ENCODE data around the gene KRT76.

The KRT76 gene

DNA sequence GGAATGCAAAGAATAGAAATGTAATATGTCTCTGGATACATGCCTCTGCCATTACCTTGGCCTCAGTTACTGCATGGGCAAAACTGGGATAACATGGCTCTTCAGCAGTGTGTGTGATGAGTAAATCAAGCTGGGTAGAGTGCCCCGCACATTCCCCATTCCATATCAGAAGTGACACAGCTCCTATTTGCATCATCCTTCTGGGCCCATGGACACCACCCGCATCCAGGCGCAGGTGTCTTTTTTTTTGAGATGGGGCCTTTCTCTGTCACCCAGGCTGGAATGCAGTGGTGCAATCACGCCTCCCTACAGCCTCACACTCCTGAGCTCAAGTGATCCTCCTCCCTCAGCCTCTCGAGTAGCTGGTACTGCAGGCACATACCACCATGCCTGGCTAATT, 31.6 kb downstream of the KRT76 start:
- no CpG with 5 or more reads among the region's 5 CpGs for WGBS (ENCODE audit: insufficient coverage, insufficient read length)
- H3K9me3 ChIP-seq (ENCODE audit: control insufficient read depth, insufficient read depth, low read length): no peaks in the 10 kb centered on the region
- H3K27me3 ChIP-seq (ENCODE audit: control insufficient read depth, insufficient read depth, low read length): no peaks in the 10 kb centered on the region
- H3K27ac ChIP-seq (ENCODE audit: low read length): no peak overlapping the region
- H3K4me3 ChIP-seq (ENCODE audit: low read length): no peak overlapping the region
- no peaks in the 10 kb centered on the region; the same call in 1 of the 2 replicates for H3K4me1 ChIP-seq (ENCODE audit: control insufficient read depth, insufficient read depth, low read length)
- DNase-seq (ENCODE audit: low read depth, low spot score): no peak
- H3K36me3 ChIP-seq (ENCODE audit: control insufficient read depth, insufficient read depth, low read length): no peaks in the 10 kb centered on the region

DNA sequence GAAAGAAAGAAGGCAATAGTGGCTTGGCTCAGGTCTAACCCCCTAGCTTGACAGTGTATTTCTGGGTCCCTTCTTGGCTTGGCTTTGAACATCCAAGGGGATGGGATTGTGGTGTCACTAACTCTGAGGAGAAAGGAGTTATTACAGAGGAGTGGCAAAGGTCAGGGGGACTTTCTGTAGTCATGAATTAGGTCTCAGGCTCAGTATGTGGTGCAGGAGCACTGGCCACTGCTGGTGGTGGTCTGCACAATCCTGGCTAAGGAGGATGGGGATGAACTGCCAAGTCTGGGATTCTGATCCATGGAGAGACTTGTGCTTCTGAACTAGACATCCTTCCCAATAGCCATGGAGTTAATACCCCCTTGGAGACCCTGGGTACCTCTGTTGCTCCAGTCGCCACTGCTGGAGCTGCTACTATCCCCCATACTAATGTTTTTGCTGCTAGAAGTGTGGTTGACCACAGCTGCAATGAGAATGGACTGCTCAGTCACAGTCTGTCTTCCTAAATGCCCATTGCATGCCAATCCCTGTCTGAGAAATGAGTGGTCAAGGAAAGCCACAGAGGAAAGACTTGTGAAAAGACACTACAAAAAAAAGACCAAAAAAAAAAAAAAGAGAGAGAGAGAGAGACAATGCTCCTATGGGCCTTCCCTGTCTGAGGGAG, 32.5 kb downstream of the KRT76 start:
- Histone ChIP-seq H3K27ac (ENCODE audit: low read length) (no peak overlapping the region), H3K9me3 (ENCODE audit: control insufficient read depth, insufficient read depth, low read length) (no peaks in the 10 kb centered on the region), H3K4me1 (ENCODE audit: control insufficient read depth, insufficient read depth, low read length) (no peaks in the 10 kb centered on the region; the same call in 1 of the 2 replicates), H3K27me3 (ENCODE audit: control insufficient read depth, insufficient read depth, low read length) (no peaks in the 10 kb centered on the region), H3K36me3 (ENCODE audit: control insufficient read depth, insufficient read depth, low read length) (no peaks in the 10 kb centered on the region), H3K4me3 (ENCODE audit: low read length) (no peak overlapping the region)
- no CpG with 5 or more reads among the region's 1 CpG for WGBS (ENCODE audit: insufficient coverage, insufficient read length)
- DNase-seq (ENCODE audit: low read depth, low spot score): no peak

DNA sequence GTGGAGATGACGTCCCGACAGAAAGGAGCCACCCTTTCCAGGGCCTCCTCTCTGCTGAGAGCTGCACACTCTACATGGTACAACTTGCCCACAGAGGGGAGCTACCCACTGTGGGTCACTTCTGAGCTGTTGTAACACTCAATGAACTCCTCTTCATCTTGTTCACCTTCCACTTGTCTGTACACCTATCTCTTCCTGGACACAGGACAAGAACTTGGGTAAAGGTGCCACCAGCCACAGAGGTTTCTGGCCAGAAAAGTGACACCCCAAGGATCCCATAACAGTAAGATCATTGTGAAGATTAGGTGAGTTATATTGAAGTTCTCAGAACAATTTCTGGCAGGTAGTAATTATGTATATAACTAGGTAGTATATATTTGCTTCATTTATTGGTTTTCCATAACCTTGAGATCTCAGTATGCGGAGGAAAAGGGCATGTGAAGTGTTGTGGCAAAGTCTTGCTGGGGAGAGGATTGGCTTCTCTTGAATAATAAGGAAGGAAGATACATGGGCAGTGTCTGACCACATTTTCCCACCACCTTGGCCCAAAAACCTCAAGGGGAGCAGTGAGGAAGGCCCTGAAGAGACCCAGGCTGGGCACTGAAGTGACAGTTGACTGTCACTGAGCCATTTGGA, 34.2 kb downstream of the KRT76 start:
- no peak overlapping the region for H3K4me3 ChIP-seq (ENCODE audit: low read length)
- no peaks in the 10 kb centered on the region for H3K27me3 ChIP-seq (ENCODE audit: control insufficient read depth, insufficient read depth, low read length)
- H3K9me3 ChIP-seq (ENCODE audit: control insufficient read depth, insufficient read depth, low read length): no peaks in the 10 kb centered on the region
- no peaks in the 10 kb centered on the region for H3K36me3 ChIP-seq (ENCODE audit: control insufficient read depth, insufficient read depth, low read length)
- H3K4me1 ChIP-seq (ENCODE audit: control insufficient read depth, insufficient read depth, low read length): no peaks in the 10 kb centered on the region; the same call in 1 of the 2 replicates
- no peak for DNase-seq (ENCODE audit: low read depth, low spot score)
- whole genome bisulfite sequencing (ENCODE audit: insufficient coverage, insufficient read length): no CpG with 5 or more reads among the region's 3 CpGs
- no peak overlapping the region for H3K27ac ChIP-seq (ENCODE audit: low read length)

DNA sequence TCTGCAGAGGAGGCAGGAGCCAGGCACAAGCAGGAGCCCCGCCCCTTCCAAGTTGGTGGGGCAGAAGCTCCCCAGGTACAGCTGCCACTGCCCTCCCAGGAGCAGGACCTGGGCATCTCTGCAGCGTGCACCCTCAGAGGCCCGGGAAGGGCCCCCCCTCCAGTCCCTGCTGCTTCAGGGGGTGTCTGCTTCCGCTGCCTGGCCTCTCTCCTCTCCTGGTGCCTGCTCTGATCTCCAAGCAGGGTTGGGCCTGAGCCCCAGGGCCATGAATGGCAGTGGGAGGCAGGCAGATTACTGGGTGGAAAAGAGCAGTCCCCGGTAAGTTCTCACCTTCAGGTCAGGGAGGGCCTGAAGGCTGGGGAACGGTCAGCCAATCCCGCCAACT, 35.0 kb downstream of the KRT76 start:
- WGBS (ENCODE audit: insufficient coverage, insufficient read length): no CpG with 5 or more reads among the region's 7 CpGs
- DNase-seq (ENCODE audit: low read depth, low spot score): no peak
- no peak overlapping the region for H3K27ac ChIP-seq (ENCODE audit: low read length)
- H3K4me1 ChIP-seq (ENCODE audit: control insufficient read depth, insufficient read depth, low read length): no peaks in the 10 kb centered on the region; the same call in 1 of the 2 replicates
- H3K36me3 ChIP-seq (ENCODE audit: control insufficient read depth, insufficient read depth, low read length): no peaks in the 10 kb centered on the region
- H3K4me3 ChIP-seq (ENCODE audit: low read length): no peak overlapping the region
- no peaks in the 10 kb centered on the region for H3K9me3 ChIP-seq (ENCODE audit: control insufficient read depth, insufficient read depth, low read length)
- no peaks in the 10 kb centered on the region for H3K27me3 ChIP-seq (ENCODE audit: control insufficient read depth, insufficient read depth, low read length)

DNA sequence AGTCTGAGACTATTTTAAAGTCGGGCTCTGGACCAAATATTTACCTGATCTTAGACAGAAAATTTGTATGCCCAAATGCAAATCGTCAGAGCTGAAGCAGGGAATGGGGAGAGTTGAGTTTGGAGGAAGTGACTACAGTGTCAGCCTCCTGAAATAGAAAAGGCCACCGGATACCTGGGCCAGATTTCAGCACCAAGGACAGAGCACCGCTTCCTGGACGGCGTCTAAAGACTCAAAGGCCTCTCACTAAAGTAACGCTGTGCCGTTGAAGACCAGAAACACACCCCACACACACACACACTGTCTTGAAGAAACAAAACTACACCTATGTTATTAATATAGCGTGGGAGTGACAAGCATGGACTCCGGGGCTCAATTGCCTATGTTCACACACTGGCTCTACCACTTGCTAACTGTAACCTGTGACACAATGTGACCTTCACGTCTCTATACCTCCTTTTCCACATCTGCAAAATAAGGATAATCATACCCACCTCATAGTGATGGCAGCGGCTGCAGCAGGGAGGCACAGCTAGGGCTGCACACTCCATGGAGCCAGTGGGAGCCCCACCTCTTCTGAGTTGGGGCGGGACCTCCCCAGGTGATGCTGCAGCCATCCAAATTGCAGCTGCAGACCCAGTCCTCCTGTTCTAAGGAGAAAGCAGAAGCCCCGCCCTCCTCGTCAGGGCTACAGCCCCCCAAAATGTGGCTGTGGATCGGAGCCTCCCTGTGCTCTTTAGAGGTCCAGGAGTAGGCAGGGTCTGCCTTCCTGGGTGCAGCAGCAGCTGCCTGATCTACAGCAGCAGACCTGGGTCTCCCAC, 35.6 kb downstream of the KRT76 start:
- H3K27me3 ChIP-seq (ENCODE audit: control insufficient read depth, insufficient read depth, low read length): no peaks in the 10 kb centered on the region
- no CpG with 5 or more reads among the region's 16 CpGs for WGBS (ENCODE audit: insufficient coverage, insufficient read length)
- no peak overlapping the region for H3K27ac ChIP-seq (ENCODE audit: low read length)
- no peak overlapping the region for H3K4me3 ChIP-seq (ENCODE audit: low read length)
- no peaks in the 10 kb centered on the region for H3K36me3 ChIP-seq (ENCODE audit: control insufficient read depth, insufficient read depth, low read length)
- DNase-seq (ENCODE audit: low read depth, low spot score): peak; percentile 83
- no peaks in the 10 kb centered on the region; the same call in 1 of the 2 replicates for H3K4me1 ChIP-seq (ENCODE audit: control insufficient read depth, insufficient read depth, low read length)
- H3K9me3 ChIP-seq (ENCODE audit: control insufficient read depth, insufficient read depth, low read length): no peaks in the 10 kb centered on the region

DNA sequence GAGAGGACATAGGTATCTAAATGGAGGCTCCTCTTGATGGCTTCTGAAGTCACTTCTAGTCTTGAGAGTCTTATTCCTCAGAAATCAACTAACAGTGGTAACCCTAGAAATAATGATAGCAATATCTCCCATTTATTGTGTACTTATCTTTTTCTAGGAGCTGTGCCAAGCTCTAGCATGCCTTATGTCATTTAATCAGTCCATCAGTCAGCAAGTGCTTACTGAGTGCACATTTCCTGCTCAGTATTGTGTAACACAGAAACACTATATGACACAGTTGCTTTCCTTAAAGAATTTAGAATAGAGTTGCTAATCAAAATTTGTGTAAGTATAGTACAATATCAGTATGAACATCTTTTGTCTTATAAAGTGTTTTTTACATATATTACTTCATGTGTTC, 36.6 kb downstream of the KRT76 start:
- H3K9me3 ChIP-seq (ENCODE audit: control insufficient read depth, insufficient read depth, low read length): no peaks in the 10 kb centered on the region
- no peak for DNase-seq (ENCODE audit: low read depth, low spot score)
- no peak overlapping the region for H3K4me3 ChIP-seq (ENCODE audit: low read length)
- H3K27ac ChIP-seq (ENCODE audit: low read length): no peak overlapping the region
- no peaks in the 10 kb centered on the region for H3K27me3 ChIP-seq (ENCODE audit: control insufficient read depth, insufficient read depth, low read length)
- no peaks in the 10 kb centered on the region for H3K36me3 ChIP-seq (ENCODE audit: control insufficient read depth, insufficient read depth, low read length)
- H3K4me1 ChIP-seq (ENCODE audit: control insufficient read depth, insufficient read depth, low read length): no peaks in the 10 kb centered on the region

DNA sequence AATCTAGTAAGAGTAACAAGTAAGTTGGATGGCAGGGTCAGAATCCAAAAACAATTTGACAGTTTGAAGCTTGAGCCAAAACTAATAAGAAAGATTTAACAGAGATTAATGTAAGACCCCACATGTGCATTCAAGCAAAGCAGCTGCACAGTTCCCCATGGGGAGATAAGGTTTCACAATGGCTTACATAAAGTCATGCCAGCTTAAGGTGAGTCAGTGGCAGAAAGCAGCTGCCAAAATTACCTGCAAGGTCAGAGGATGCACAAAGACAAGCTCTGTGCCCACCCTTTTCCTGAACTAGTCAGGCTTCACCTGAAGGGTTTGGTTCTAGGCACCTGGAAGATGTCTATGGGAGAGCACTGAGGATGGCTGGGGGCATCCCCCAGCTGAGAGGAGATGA, 37.2 kb downstream of the KRT76 start:
- H3K36me3 ChIP-seq (ENCODE audit: control insufficient read depth, insufficient read depth, low read length): no peaks in the 10 kb centered on the region
- no peak for DNase-seq (ENCODE audit: low read depth, low spot score)
- H3K4me1 ChIP-seq (ENCODE audit: control insufficient read depth, insufficient read depth, low read length): no peaks in the 10 kb centered on the region
- H3K4me3 ChIP-seq (ENCODE audit: low read length): no peak overlapping the region
- no peaks in the 10 kb centered on the region for H3K9me3 ChIP-seq (ENCODE audit: control insufficient read depth, insufficient read depth, low read length)
- H3K27ac ChIP-seq (ENCODE audit: low read length): no peak overlapping the region
- H3K27me3 ChIP-seq (ENCODE audit: control insufficient read depth, insufficient read depth, low read length): no peaks in the 10 kb centered on the region

DNA sequence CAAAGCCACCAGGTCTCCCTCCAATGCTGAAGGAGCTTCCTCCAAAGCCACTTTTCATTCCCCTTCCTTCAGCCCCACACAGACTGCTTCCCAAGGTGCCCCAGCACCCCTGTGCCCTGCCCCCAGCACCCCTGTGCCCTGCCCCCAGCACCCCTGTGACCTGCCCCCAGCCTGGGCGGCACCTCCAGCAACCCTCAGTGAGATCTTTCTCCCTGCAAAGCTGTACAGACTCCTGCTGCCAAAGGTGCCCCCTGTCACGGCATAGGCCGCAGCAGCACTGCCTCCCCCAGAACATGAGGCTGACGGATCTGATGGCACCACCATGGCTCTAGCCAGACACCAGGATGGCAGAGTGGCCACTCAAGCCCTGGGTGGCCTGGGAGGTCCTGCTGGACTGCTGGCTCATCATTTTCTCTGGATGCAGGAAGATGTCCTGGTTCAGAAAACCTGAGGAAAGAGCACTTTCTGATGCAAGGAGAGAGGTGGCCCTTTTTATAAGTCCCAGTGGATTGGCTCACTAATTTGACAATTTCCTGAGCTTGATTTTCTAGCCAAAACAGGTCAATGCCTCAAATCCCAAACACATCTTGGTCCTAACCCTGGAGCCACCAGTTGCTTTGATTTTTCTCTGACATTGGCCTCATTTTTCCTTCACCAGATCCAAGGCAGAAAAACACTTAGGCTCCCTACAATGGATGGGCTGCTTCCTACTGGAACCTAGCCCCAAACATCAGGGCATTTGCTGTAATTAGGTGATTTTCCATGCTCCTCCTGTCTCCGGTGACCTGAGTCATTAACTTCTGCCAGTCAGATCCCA, 41.1 kb downstream of the KRT76 start:
- no peak for DNase-seq (ENCODE audit: low read depth, low spot score)
- H3K27me3 ChIP-seq (ENCODE audit: control insufficient read depth, insufficient read depth, low read length): no peaks in the 10 kb centered on the region
- H3K9me3 ChIP-seq (ENCODE audit: control insufficient read depth, insufficient read depth, low read length): no peaks in the 10 kb centered on the region
- no CpG with 5 or more reads among the region's 5 CpGs for WGBS (ENCODE audit: insufficient coverage, insufficient read length)
- H3K4me3 ChIP-seq (ENCODE audit: low read length): no peak overlapping the region
- no peaks in the 10 kb centered on the region for H3K36me3 ChIP-seq (ENCODE audit: control insufficient read depth, insufficient read depth, low read length)
- H3K27ac ChIP-seq (ENCODE audit: low read length): no peak overlapping the region
- H3K4me1 ChIP-seq (ENCODE audit: control insufficient read depth, insufficient read depth, low read length): no peaks in the 10 kb centered on the region

DNA sequence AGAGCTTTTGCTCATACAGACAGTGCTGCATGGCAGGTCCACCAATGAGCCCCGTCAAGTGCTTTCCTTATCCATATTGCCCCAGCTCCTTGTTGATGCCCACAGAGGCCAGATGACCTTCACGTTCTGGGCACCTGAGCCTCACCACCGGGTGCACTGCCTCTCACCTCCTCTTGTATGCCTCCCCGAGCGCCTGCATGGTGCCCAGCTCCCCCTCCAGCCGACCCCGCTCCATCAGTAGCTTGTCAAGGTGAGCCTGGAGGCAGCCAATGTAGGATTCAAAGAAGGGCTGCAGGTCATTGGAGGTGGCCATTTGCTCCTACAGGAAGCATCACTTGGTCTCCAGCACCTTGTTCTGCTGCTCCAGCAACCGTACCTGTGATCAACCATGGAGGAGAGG, 42.0 kb downstream of the KRT76 start:
- no peaks in the 10 kb centered on the region for H3K27me3 ChIP-seq (ENCODE audit: control insufficient read depth, insufficient read depth, low read length)
- WGBS (ENCODE audit: insufficient coverage, insufficient read length): no CpG with 5 or more reads among the region's 8 CpGs
- H3K4me1 ChIP-seq (ENCODE audit: control insufficient read depth, insufficient read depth, low read length): no peaks in the 10 kb centered on the region

DNA sequence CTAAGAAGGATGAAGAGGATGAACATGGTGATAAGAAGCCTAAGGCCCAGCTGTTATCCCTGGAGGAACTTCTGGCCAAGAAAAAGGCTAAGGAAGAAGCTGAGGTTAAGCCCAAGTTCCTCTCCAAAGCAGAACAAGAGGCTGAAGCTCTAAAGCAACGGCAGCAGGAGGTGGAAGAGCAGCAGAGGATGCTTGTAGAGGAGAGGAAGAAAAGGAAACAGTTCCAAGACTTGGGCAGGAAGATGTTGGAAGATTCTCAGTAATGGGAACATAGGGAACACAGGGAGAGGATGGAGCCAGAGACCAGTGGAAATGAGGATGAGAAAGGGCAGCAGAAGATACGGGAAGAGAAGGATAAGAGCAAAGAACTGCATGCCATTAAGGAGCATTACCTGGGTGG, 46.4 kb downstream of the KRT76 start:
- DNase-seq (ENCODE audit: low read depth, low spot score): no peak
- no CpG with 5 or more reads among the region's 2 CpGs for WGBS (ENCODE audit: insufficient coverage, insufficient read length)

More for the DNA sequence above, 42.0 kb downstream of the KRT76 start:
- Histone ChIP-seq H3K27ac (ENCODE audit: low read length) (no peak overlapping the region), H3K9me3 (ENCODE audit: control insufficient read depth, insufficient read depth, low read length) (no peaks in the 10 kb centered on the region), H3K36me3 (ENCODE audit: control insufficient read depth, insufficient read depth, low read length) (no peaks in the 10 kb centered on the region), H3K4me3 (ENCODE audit: low read length) (no peak overlapping the region)
- DNase-seq (ENCODE audit: low read depth, low spot score): no peak

More for the DNA sequence above, 46.4 kb downstream of the KRT76 start:
- Histone ChIP-seq H3K36me3 (ENCODE audit: control insufficient read depth, insufficient read depth, low read length) (no peaks in the 10 kb centered on the region), H3K27me3 (ENCODE audit: control insufficient read depth, insufficient read depth, low read length) (no peaks in the 10 kb centered on the region), H3K4me1 (ENCODE audit: control insufficient read depth, insufficient read depth, low read length) (no peaks in the 10 kb centered on the region), H3K9me3 (ENCODE audit: control insufficient read depth, insufficient read depth, low read length) (no peaks in the 10 kb centered on the region), H3K27ac (ENCODE audit: low read length) (no peak overlapping the region), H3K4me3 (ENCODE audit: low read length) (no peak overlapping the region)
